SK-N-SH treated with all-trans-retinoic acid at 6 μM for 48 hours (cell line): Measurements from ENCODE around the gene SH2D6.

ENCODE experiments used
- ATAC-seq: fragments of 200-7000 bp; cut with Tn5 transposase; 3 replicates; pipeline ENCODE4 v1.9.1; 2020; ENCODE audit warnings: mild to moderate bottlenecking, moderate library complexity
- ARNTL ChIP-seq: fragments of 450-650 bp; formaldehyde crosslinking; IDR thresholded peaks from 2 replicates; pipeline ENCODE4 v1.5.0; 2020; ENCODE audit warnings: low read depth, mild to moderate bottlenecking, moderate library complexity, borderline replicate concordance
- BACH2 ChIP-seq: fragments of 250-450 bp; sonication (Bioruptor Pico); IDR thresholded peaks from 2 replicates; pipeline ENCODE4 v1.9.0; 2021; ENCODE audit warnings: mild to moderate bottlenecking, borderline replicate concordance
- OSR1 ChIP-seq: fragments of 250-450 bp; sonication (Bioruptor Pico); IDR thresholded peaks from 2 replicates; pipeline ENCODE4 v1.8.0; 2022; ENCODE audit warnings: moderate library complexity, mild to moderate bottlenecking, inconsistent platforms
- POU6F1 ChIP-seq: fragments of 250-450 bp; sonication (Bioruptor Pico); IDR thresholded peaks from 2 replicates; pipeline ENCODE4 v1.8.0; 2021; ENCODE audit warnings: low read depth, mild to moderate bottlenecking, moderate library complexity, borderline replicate concordance
- PPARA ChIP-seq: fragments of 250-450 bp; sonication (Bioruptor Pico); IDR thresholded peaks from 2 replicates; pipeline ENCODE4 v1.5.0; 2020; ENCODE audit warnings: mild to moderate bottlenecking, borderline replicate concordance
- SNAI2 ChIP-seq: fragments of 250-450 bp; sonication (Bioruptor Pico); IDR thresholded peaks from 2 replicates; pipeline ENCODE4 v1.5.0; 2020; ENCODE audit warnings: mild to moderate bottlenecking, moderate library complexity
- TCF4 ChIP-seq: fragments of 250-450 bp; sonication (Bioruptor Pico); IDR thresholded peaks from 2 replicates; pipeline ENCODE4 v1.8.0; 2021; ENCODE audit warnings: mild to moderate bottlenecking, moderate library complexity, borderline replicate concordance
- TSHZ2 ChIP-seq: fragments of 250-450 bp; sonication (Bioruptor Pico); IDR thresholded peaks from 2 replicates; pipeline ENCODE4 v1.5.0; 2020; ENCODE audit warnings: mild to moderate bottlenecking, moderate library complexity
- ZFP3 ChIP-seq: fragments of 250-450 bp; sonication (Bioruptor Pico); IDR thresholded peaks from 2 replicates; pipeline ENCODE4 v1.5.0; 2020; ENCODE audit warnings: mild to moderate bottlenecking, moderate library complexity
- ZFP30 ChIP-seq: fragments of 450-650 bp; formaldehyde crosslinking; IDR thresholded peaks from 2 replicates; pipeline ENCODE4 v1.5.0; 2022; ENCODE audit warnings: mild to moderate bottlenecking, moderate library complexity
- ZNF565 ChIP-seq: fragments of 450-650 bp; formaldehyde crosslinking; conservative IDR thresholded peaks from 2 replicates; pipeline ENCODE4 v1.5.0; 2020; ENCODE audit warnings: low read depth, mild to moderate bottlenecking, moderate library complexity
- ZNF70 ChIP-seq: fragments of 450-650 bp; formaldehyde crosslinking; IDR thresholded peaks from 2 replicates; pipeline ENCODE4 v1.5.0; 2020; ENCODE audit warnings: mild to moderate bottlenecking, moderate library complexity
- ZNF8 ChIP-seq: fragments of 450-650 bp; formaldehyde crosslinking; IDR thresholded peaks from 2 replicates; pipeline ENCODE4 v1.5.0; 2020; ENCODE audit warnings: mild to moderate bottlenecking, moderate library complexity
- TF ChIP-seq, protein P1 (sequence below): fragments of 250-450 bp; sonication (Bioruptor Pico); IDR thresholded peaks from 2 replicates; pipeline ENCODE4 v1.5.1; 2020; ENCODE audit warnings: low read depth, mild to moderate bottlenecking, moderate library complexity

The SH2D6 gene

GRCh38 chr2:85405201-85406059, 13.1 kb upstream of the SH2D6 start:
- no peak for TF ChIP-seq ARNTL
- no peak for TF ChIP-seq ZNF8 (CRISPR knock-in tag)
- peak; percentile 62; the same call in 1 of the 2 replicates for TF ChIP-seq ZNF70
- TF ChIP-seq, protein P1, sequence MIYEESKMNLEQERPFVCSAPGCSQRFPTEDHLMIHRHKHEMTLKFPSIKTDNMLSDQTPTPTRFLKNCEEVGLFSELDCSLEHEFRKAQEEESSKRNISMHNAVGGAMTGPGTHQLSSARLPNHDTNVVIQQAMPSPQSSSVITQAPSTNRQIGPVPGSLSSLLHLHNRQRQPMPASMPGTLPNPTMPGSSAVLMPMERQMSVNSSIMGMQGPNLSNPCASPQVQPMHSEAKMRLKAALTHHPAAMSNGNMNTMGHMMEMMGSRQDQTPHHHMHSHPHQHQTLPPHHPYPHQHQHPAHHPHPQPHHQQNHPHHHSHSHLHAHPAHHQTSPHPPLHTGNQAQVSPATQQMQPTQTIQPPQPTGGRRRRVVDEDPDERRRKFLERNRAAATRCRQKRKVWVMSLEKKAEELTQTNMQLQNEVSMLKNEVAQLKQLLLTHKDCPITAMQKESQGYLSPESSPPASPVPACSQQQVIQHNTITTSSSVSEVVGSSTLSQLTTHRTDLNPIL: no peak
- no peak for TF ChIP-seq ZFP3
- TF ChIP-seq SNAI2 (CRISPR knock-in tag): no peak
- TF ChIP-seq, all 23 proteins: peak for 1
- peak; percentile 73 for ATAC-seq

DNA sequence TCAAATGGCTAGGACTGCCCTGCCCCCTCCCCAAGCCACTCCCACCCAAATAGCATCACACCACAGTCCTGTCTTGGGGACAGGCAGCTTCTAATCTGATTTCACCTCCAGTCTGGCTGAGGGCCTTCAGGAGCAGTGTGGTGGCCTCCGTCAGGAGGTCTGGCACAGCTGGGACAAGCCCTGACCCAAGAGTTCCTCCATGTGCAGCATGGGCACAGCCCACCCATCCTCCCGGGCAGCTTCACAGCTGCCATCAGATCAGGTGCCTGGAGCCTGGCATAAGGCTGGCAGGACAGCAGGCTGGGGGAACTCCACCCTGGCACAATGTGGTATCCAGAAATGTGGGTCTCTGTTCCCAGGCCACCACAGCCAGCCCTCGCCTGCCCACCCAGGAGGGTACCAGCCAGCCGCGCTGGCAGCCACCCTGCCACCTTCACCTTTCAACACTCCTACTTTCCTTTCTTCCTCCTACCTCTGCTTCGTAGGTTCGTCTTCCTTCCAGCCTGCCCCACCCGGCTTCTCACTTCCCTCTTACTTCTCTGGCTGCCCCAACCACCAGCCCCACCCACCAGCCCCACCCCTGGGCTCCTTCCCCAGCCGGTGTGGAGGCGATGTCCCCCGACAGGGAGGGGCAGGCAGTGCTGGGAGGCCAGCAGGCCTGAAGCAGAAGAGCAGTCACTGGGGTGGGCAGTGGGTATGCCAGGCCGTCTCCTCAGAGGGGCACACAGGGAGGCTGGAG, 8.5 kb upstream of the SH2D6 start, which contains the start of gene CAPG:
TSS of gene CAPG (minus strand) at position 522 of the 739 bp plus-strand sequence. CDS start 8,221 bp downstream, outside the sequence.
- no peak for ATAC-seq
- TF ChIP-seq TCF4 (CRISPR knock-in tag): no peak
- TF ChIP-seq OSR1 (CRISPR knock-in tag): no peak
- no peak for TF ChIP-seq POU6F1 (CRISPR knock-in tag)
- TF ChIP-seq ARNTL: no peak

DNA sequence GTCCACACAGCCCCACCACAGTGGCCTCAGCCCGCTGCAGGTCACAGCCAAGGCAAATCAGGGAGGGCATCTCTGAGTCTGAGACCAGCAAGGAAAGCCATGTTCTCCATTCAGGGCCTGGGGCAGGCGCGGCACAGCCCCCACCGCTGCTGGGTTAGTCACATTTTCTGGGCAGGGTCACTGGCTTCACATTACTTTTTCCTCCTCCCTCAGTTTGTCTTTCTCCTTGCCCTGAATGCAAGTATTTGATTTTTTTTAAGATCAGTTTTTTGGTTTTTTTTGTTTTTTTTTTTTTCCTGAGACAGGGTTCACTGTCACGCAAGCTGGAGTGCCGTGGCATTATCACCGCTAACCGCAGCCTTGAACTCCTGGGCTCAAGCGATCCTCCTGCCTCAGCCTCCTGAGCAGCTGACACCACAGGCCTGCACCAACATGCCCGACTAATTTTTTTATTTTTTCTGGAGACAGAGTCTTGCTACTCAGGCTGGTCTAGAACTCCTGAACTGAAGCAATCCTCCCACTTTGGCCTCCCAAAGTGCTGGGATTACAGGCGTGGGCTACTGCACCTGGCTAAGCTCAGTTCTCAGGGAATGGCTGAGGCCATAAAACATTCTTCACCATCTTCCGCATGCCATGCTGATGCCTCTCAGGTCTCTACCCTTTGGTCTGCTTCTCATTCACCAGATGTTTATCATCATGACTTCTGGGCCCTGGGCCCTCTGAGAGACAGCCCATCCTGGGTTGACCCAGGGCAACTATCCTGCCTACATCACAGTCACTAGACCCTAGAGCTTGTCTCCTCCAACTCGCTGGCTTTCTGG, 7.7 kb upstream of the SH2D6 start:
- no peak for ATAC-seq
- TF ChIP-seq PPARA (CRISPR knock-in tag) (no peak), BACH2 (CRISPR knock-in tag) (no peak), ZNF8 (CRISPR knock-in tag) (no peak)

DNA sequence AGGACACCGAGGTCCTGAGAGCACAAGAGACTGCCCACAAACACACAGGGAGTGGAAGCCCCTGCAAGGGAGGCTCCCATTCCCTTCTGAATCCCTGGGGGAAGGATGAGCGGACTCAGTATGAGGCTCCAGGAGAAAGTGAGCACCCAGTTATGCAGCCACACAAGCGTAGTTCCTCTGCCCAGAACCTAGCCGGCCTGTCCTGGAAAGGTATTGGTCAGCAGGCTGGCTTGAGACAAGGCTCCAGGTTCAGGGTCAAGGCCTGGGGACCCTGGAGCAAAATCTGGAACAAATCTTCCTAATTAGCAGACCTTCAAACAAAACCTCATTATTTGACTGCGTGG, 7.1 kb upstream of the SH2D6 start:
- ATAC-seq: no peak
- TF ChIP-seq BACH2 (CRISPR knock-in tag): no peak
- no peak for TF ChIP-seq ZFP30 (CRISPR knock-in tag)
- TF ChIP-seq ZNF8 (CRISPR knock-in tag): no peak
- no peak for TF ChIP-seq POU6F1 (CRISPR knock-in tag)
- no peak for TF ChIP-seq ZNF565 (CRISPR knock-in tag)
- TF ChIP-seq TSHZ2: no peak
- TF ChIP-seq ZNF70: no peak
